GM12865 (cell line): ENCODE measurements around the gene LARGE1.

ENCODE experiments used
- DNase-seq: peaks from one replicate; pipeline ENCODE4 v3.0.0; 2010; ENCODE audit warnings: low read depth
- H3K4me3 ChIP-seq: 2 replicates; pipeline ENCODE4 v1.5.1; 2011; ENCODE audit warnings: mild to moderate bottlenecking, low read depth, low read length, control low read depth
- TF ChIP-seq, protein P1 (sequence below): IDR thresholded peaks from 2 replicates; pipeline ENCODE4 v1.5.1; 2011; ENCODE audit warnings: low read length, control low read depth, low read depth, inconsistent platforms; ENCODE audit not compliant: insufficient read depth; ENCODE audit errors: missing control alignments

The LARGE1 gene

DNA sequence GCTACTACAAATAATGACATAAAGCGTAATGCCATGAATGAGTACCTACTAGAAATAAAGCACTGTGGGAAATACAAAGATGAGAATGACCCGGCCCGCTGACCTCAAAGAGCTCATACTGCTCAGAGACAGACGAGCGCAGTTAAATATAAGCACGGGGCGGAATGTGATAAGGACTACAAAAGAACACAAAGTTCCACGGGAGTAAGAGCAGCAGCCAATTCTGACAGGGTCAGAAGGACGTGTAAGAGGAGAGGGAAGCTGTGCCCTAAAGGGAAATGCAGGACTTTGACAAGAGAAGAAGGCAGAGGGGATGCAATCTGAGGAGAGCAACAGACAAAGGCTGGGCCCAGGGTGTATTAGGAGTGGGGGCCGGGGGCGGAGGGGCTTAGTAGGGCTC lies 314.6 kb downstream of the LARGE1 start:
- TF ChIP-seq, protein P1, sequence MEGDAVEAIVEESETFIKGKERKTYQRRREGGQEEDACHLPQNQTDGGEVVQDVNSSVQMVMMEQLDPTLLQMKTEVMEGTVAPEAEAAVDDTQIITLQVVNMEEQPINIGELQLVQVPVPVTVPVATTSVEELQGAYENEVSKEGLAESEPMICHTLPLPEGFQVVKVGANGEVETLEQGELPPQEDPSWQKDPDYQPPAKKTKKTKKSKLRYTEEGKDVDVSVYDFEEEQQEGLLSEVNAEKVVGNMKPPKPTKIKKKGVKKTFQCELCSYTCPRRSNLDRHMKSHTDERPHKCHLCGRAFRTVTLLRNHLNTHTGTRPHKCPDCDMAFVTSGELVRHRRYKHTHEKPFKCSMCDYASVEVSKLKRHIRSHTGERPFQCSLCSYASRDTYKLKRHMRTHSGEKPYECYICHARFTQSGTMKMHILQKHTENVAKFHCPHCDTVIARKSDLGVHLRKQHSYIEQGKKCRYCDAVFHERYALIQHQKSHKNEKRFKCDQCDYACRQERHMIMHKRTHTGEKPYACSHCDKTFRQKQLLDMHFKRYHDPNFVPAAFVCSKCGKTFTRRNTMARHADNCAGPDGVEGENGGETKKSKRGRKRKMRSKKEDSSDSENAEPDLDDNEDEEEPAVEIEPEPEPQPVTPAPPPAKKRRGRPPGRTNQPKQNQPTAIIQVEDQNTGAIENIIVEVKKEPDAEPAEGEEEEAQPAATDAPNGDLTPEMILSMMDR, result no peak
- no peak for DNase-seq
- no peak overlapping the region for H3K4me3 ChIP-seq

DNA sequence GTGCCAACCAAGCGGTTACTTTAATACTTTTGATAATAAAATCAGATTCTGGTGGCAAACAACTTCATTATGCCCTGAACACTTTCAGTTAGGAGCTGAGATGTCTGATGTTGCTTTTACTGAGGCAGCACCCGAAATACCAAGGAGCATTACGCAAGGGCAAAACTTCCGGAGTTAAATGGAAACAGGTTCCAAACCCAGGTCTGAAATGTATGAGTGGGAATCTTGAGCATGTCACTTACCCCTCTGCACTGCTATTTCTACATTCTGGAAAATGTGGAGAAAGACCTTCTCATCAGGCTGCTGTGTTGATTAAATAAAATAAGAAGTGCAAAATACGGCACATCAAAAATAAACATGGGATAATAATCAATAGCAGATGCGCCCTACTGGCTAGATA lies 315.1 kb downstream of the LARGE1 start:
- no peak overlapping the region for H3K4me3 ChIP-seq
- no peak for DNase-seq
- TF ChIP-seq, protein P1, result no peak

DNA sequence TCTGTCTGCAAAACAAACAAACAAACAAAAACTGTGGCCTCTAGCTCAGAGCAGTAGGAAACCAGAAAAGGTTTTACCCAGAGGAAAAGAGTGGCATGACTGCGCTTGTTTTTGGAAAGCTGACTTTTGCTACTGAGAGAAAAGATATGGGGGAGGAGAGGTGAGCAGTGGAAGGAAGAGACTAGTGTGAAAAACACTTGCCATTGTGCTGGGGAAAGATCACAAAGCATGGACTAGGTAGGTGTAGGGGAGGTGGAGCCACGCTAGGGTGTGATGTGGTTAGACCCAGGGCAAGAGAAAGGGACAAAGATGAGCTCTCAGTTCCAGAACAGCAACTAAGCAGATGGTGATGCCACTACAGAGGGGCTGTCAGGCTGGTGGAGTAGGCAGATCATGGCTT lies 319.2 kb downstream of the LARGE1 start:
- DNase-seq, result no peak
- no peak overlapping the region for H3K4me3 ChIP-seq
- TF ChIP-seq, protein P1, result no peak

DNA sequence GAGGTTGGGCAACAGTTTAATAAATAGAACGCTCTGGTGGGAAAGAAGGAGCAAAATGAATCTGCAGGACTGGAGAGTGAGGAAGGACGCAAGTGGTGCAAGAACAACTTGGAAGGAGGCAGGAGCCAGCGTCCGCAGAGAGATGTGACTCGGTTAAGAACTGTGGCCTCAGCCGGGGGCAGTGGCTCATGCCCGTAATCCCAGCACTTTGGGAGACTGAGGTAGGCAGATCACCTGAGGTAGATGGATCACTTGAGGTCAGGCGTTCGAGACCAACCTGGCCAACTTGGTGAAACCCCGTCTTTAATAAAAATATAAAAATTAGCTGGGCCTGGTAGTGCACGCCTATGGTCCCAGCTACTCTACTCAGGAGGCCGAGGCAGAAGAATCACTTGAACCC lies 319.7 kb downstream of the LARGE1 start:
- no peak overlapping the region for H3K4me3 ChIP-seq
- TF ChIP-seq, protein P1, result no peak
- DNase-seq, result no peak

DNA sequence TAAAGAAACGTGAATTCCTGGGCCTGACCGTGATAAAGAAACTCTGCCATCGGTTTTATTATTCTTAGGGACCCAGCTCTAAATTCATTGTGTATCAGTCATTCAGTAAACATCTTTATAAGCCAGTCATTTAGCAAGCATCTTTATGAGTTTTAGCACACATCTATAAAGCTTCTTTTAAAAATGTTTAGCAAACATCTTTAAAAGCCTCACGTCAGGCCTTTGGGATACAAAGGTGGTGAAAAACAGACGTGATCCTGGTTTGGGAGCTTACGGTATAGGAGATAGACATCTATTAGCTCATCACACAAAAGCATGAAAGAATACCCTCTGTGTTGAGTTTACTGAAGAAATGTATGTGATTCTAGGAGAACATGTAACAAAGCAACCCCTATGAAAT lies 320.2 kb downstream of the LARGE1 start:
- DNase-seq, result no peak
- H3K4me3 ChIP-seq, result no peak overlapping the region
- TF ChIP-seq, protein P1, result no peak

DNA sequence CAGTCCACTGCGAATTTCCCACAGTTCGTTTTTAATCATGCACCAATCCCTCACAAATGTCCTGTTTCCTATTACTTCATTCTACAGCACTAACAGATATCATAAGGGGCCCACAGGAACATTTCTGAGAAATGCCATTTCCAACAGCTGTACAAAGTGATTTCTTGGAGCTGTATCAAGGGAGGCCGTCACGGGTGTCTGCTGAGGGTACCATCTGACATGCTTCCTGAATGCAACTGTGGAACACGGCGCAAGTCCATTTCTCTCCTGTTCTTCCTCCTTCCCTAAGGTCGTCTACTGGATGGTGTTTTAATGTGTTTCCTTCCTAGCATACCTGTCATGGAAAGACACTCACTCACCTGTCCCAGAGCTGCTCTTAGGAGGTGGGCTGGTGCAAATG lies 320.7 kb downstream of the LARGE1 start:
- H3K4me3 ChIP-seq, result no peak overlapping the region
- TF ChIP-seq, protein P1, result no peak
- no peak for DNase-seq

DNA sequence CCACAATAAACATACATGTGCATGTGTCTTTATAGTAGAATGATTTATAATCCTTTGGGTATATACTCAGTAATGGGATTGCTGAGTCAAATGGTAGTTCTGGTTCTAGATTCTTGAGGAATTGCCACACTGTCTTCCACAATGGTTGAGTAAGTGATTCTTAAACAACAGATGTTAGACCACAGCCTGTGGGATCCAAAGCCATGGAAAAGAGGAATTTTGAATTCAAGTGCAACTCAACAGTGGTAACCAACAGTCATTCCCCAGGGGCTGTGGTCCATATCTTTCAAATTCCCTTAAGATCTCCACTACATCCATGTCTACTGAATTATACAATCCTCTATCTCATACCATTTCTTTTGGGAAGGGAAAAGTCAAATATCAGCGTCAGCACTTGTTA lies 321.5 kb downstream of the LARGE1 start:
- DNase-seq, result no peak
- no peak overlapping the region for H3K4me3 ChIP-seq
- TF ChIP-seq, protein P1, result no peak
